ENCODE results near the gene PINLYP. TPM values are rescaled to one million over a fixed set of nuclear protein-coding genes. Genes with fewer than 3 reads are reported as not detected.

PINLYP gene
- total and polyA plus RNA-seq, 9 of the 15 experiments (the other 6 are each of a cell fraction or from before 2014, with no cell fraction given) = 1.00 to 6.7 (median 2.2) TPM

- TF ChIP-seq, protein P1, sequence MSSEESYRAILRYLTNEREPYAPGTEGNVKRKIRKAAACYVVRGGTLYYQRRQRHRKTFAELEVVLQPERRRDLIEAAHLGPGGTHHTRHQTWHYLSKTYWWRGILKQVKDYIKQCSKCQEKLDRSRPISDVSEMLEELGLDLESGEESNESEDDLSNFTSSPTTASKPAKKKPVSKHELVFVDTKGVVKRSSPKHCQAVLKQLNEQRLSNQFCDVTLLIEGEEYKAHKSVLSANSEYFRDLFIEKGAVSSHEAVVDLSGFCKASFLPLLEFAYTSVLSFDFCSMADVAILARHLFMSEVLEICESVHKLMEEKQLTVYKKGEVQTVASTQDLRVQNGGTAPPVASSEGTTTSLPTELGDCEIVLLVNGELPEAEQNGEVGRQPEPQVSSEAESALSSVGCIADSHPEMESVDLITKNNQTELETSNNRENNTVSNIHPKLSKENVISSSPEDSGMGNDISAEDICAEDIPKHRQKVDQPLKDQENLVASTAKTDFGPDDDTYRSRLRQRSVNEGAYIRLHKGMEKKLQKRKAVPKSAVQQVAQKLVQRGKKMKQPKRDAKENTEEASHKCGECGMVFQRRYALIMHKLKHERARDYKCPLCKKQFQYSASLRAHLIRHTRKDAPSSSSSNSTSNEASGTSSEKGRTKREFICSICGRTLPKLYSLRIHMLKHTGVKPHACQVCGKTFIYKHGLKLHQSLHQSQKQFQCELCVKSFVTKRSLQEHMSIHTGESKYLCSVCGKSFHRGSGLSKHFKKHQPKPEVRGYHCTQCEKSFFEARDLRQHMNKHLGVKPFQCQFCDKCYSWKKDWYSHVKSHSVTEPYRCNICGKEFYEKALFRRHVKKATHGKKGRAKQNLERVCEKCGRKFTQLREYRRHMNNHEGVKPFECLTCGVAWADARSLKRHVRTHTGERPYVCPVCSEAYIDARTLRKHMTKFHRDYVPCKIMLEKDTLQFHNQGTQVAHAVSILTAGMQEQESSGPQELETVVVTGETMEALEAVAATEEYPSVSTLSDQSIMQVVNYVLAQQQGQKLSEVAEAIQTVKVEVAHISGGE (CRISPR knock-in tag; IDR thresholded peaks at IDR 0.05) = no peak
- TF ChIP-seq RBM25 (IDR thresholded peaks at IDR 0.05; ENCODE audit: low read depth, low read length, severe bottlenecking) = no peak
- TF ChIP-seq RBM34 (IDR thresholded peaks at IDR 0.05; ENCODE audit: borderline replicate concordance, insufficient read depth, low read length) = no peak
- TF ChIP-seq SMAD3 (CRISPR knock-in tag; conservative IDR thresholded peaks at IDR 0.05) = no peak
- no peak for TF ChIP-seq CBFA2T3 (IDR thresholded peaks at IDR 0.05)
- TF ChIP-seq ZFX (CRISPR knock-in tag; IDR thresholded peaks at IDR 0.05) = no peak
- TF ChIP-seq ZNF212 (CRISPR knock-in tag; IDR thresholded peaks at IDR 0.05) = no peak
- TF ChIP-seq ZNF253 (CRISPR knock-in tag; conservative IDR thresholded peaks at IDR 0.05) = no peak
Measured at GRCh38 chr19:43554317-43554895, 21.2 kb upstream of the PINLYP start (continued).

Data from K562 (cell line).